ENCODE data around the gene CDH4. TPM values are rescaled to one million over a fixed set of nuclear protein-coding genes. Genes with fewer than 3 reads are reported as not detected.

The CDH4 gene
- total and polyA plus RNA-seq, 12 donors: 0.04 to 0.25 (median 0.08) TPM; not detected in 5

GRCh38 chr20:61413752-61414151, 161.7 kb downstream of the CDH4 start:
- DNase-seq: no peak
- Histone ChIP-seq H3K36me3 (no peaks in the 10 kb centered on the region), H3K27ac (no peak overlapping the region), H3K9me3 (peaks cover 0 to 13% (median 0%) of the 10 kb centered on the region in 11 donors), H3K27me3 (peaks cover 0 to 16% (median 0%) of the 10 kb centered on the region in 7 donors), H3K4me1 (no peaks in the 10 kb centered on the region), H3K4me3 (no peak overlapping the region)
- intact Hi-C loops (cut with DNase I): no loop called here
- no peak for TF ChIP-seq CTCF (IDR thresholded peaks at IDR 0.05)
- ATAC-seq: no peak
- WGBS, 2 donors: 83 to 88% methylated on average over 4 of the region's 4 CpGs

- Histone ChIP-seq H3K9me3 (peaks cover 0 to 13% (median 0%) of the 10 kb centered on the region in 11 donors), H3K4me3 (no peak overlapping the region), H3K4me1 (no peaks in the 10 kb centered on the region), H3K27me3 (peaks cover 0 to 18% (median 3%) of the 10 kb centered on the region in 7 donors), H3K36me3 (no peaks in the 10 kb centered on the region), H3K27ac (no peak overlapping the region)
- ATAC-seq (no peak), DNase-seq (no peak)
- intact Hi-C loops (cut with DNase I): no loop called here
- TF ChIP-seq CTCF (IDR thresholded peaks at IDR 0.05): no peak
- 71 to 75% methylated on average over 11 of the region's 11 CpGs for WGBS, 2 donors
Observed at GRCh38 chr20:61414455-61414991, 162.5 kb downstream of the CDH4 start.

- H3K27ac ChIP-seq: no peak overlapping the region
- no peak overlapping the region for H3K4me3 ChIP-seq
- peaks cover 0 to 28% (median 11%) of the 10 kb centered on the region in 7 donors for H3K27me3 ChIP-seq
- no peak for ATAC-seq
- H3K36me3 ChIP-seq: no peaks in the 10 kb centered on the region
- TF ChIP-seq CTCF (IDR thresholded peaks at IDR 0.05): no peak
- 92 to 93% methylated on average over 7 of the region's 7 CpGs for WGBS, 2 donors
- peaks cover 0 to 14% (median 0%) of the 10 kb centered on the region in 11 donors for H3K9me3 ChIP-seq
- no peaks in the 10 kb centered on the region for H3K4me1 ChIP-seq
- intact Hi-C loops (cut with DNase I): no loop called here
- no peak for DNase-seq
Observed at GRCh38 chr20:61416546-61416945, 164.5 kb downstream of the CDH4 start.

- Histone ChIP-seq H3K27me3 (peaks cover 0 to 28% (median 11%) of the 10 kb centered on the region in 7 donors), H3K36me3 (no peaks in the 10 kb centered on the region), H3K27ac (no peak overlapping the region), H3K4me3 (no peak overlapping the region), H3K4me1 (no peaks in the 10 kb centered on the region), H3K9me3 (peaks cover 0 to 14% (median 0%) of the 10 kb centered on the region in 11 donors)
- 62 to 66% methylated on average over 16 of the region's 16 CpGs for WGBS, 2 donors
- ATAC-seq: no peak
- TF ChIP-seq CTCF (IDR thresholded peaks at IDR 0.05): no peak
- intact Hi-C loops (cut with DNase I): no loop called here
- no peak for DNase-seq
Observed at GRCh38 chr20:61417221-61417941, 165.3 kb downstream of the CDH4 start.

All from heart right ventricle (tissue), 16 donors.